HG02623 (cell line): Measurements from ENCODE around the gene FDX2.

ENCODE experiments used
- ATAC-seq: cut with Tn5 transposase; IDR thresholded peaks from one replicate; pipeline ENCODE4 v1.9.1; 2021; ENCODE audit warnings: moderate library complexity; ENCODE audit not compliant: unreplicated experiment

The FDX2 gene

DNA sequence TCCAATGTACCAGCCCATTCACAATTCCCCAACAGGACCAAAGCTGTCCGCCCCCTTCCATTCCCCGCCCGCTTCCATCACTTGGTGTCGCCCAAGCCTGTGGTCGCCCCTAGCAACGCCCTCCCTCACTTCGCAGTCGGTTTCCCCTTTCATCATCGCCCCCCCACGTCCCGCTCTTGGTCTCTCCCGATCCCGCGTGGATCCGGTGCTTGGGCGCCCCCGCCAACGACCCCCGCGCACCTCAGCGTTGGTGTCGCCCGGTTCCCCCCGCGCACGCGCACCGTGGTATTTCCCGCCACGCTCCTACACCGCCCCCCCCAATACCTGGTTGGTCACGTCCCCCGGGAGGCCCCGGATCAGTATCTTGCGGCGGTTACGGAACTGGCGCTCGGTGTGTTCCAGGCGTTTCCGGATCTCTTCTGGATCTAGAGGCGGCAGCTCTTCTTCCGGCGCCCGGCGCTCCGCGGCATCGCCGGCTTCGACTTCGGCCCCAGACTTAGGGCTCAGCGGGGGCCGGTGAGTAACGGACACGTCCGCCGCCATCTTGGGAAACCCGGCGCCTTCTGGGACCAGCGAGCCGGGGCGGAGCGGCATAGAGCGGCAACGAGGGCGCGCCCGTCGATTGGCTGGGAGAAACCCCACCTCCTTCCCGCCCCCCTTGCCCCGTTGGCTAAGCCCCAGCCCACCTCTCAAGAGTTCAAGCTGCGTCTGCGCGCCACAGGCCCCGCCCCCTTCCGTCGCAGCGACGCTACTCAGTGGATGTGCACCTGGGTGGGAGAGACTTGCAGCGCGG is 17.3 kb upstream of the FDX2 start, which contains the start of gene RAVER1:
Gene RAVER1 (minus strand): TSS at position 565 of the 793 bp plus-strand sequence. CDS start 22 bp downstream, at position 543.
- ATAC-seq = peak; percentile 89

GRCh38 chr19:10332158-10332964 is 16.5 kb upstream of the FDX2 start:
- no peak for ATAC-seq

- no peak for ATAC-seq
Measured at GRCh38 chr19:10329555-10329954, 13.7 kb upstream of the FDX2 start.

DNA sequence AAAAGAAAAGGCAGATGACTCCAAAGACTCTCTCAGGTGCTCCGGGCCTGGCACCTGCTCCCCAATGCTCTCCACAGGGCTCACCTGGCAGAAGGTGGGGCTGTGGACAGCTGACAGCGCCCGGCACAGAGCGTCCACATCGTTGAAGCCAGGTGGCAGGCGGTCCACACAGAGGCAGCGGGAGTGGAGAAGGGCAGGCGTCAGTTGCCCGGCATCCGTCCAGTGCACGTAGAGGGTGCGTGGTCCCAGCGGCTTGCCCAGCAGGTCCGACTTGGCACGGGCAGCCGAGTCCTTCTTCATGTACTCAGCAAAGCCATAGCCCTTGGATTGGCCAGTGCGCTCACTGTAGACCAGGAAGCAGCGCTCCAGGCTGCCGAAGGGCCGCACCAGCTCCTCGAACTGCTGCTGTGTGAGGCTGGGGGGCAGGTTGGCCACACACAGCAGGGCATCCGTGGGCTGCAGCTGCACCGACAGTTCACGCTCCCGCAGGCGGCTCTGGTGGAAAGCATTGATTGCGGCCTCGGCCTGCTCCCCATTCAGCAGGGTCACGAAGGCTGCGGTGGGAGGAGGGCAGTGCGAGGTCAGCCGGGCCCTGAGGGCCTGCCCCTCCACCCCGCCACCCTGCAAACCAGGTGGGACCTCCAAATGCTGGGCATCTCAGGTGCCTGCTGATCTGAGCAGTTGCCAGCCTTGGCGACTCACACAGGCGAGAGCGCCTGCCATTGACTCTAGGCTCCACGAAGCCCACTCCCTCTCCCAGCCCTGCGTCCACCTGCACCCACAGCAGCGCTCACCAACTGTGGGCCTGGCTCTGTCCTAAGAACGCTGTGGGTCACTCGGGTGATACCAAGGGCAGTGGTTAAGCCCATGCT is 13.0 kb upstream of the FDX2 start:
- no peak for ATAC-seq

GRCh38 chr19:10327793-10328192 is 12.0 kb upstream of the FDX2 start:
- no peak for ATAC-seq

DNA sequence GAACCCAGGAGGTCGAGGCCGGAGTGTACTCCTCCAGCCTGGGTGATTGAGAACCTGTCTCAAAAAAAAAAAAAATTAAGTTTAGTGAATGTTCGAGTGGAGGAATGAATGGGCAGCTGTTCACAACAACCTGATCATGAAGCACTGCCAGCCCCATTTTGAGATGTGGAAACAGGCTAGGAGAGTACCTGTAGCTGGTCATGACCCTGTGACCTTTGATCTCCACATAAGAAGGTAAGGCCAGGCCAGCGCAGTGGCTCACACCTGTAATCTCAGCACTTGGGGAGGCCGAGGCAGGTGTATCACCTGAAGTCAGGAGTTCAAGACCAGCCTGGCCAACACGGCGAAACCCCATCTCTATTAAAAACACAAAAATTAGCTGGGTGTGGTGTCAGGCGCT is 9.9 kb upstream of the FDX2 start:
- no peak for ATAC-seq

DNA sequence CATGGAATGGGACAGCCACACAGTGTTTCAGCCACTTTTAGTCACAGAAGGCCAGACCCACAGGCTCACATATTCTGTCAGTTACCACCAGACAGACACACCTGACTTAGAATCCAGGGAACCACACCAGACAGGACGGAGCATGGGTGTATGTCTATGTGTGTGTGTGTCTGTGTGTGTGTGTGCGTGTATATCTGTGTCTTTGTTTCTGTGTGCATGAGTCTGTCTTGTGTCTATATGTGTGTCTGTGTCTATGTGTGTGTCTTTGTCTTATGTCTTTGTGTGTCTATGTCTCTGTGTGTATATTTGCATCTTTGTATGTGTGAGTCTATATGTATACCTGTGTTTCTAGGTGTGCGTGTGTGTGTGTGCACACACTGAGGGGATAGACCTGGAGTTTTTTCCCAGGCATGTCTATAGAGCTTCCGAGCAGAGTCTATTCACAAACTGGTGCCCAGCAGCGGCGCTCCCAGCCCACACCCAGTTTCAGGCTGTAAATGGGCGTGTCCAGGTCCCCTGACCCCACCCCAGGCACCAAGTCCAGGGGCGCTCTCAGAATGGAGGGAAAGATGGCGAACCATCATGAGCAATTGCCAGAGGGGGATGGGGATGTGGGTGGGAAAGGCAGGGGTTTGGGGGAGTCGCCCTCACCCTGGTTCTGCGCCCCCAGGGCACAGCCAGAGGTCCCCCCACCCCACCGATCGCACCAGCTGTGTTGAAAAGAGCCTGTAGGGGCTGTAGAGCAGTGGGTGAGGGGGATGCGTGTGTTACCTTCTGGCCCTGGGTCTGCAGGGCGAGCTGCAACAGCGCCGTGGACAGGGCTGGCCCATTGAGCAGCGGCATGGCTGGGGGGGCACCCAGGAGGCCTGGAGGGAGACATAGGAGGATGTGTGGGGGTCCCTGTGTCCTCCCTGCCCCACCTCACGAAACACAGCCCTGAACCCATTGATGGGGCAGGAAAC is 6.3 kb upstream of the FDX2 start:
- ATAC-seq = no peak

DNA sequence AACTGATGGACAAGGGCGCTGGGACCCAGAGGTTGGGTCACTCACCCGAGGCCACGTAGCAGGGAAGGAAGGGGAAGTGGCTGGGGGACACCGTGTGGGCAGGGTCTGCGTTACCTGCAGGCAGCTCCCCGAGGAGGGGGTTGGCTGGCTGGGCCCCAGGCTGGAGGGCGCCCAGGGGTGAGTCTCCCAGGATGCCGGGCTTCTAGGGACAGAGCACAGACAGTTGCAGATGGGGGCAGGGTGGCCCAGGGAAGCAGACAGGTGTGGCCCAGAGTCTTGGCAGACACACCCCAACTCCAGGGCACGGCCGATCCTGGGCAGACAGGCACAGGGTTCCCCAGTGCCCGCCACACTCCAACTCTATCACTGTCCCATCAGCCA is 5.6 kb upstream of the FDX2 start:
- ATAC-seq = no peak

GRCh38 chr19:10320602-10321416 is 5.0 kb upstream of the FDX2 start:
- ATAC-seq = no peak

GRCh38 chr19:10318807-10319682 is 3.2 kb upstream of the FDX2 start:
- no peak for ATAC-seq

GRCh38 chr19:10317857-10318462 is 2.1 kb upstream of the FDX2 start:
- ATAC-seq = no peak

GRCh38 chr19:10317045-10317856 is 1.4 kb upstream of the FDX2 start:
- no peak for ATAC-seq

GRCh38 chr19:10316229-10317044 is 622 bp upstream of the FDX2 start:
- no peak for ATAC-seq

DNA sequence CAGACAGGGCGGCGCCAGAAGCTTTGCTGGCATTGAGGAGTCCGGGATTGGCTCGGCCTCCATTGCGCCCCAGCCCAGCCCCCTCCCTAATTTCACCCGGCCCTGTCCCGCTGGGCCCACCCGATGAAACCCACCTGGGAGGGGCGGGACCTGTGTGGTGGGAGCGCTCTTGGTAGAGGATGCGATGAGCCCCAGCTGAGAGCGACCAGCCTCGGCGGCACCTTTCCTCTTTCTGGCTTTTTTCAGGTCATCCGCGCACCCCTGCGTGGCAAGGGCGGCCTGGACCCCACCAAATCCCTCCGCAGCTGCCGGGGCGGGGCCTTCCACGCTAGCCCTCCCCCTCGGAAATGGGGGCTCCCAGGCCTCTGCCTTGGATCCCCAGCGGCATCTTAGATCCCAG is 6.4 kb downstream of the FDX2 start, which contains the start of gene ZGLP1:
Gene ZGLP1 (minus strand): TSS at position 393 of the 400 bp plus-strand sequence.
- ATAC-seq = no peak

GRCh38 chr19:10306327-10306726 is 9.5 kb downstream of the FDX2 start:
- no peak for ATAC-seq
